C4-2B (cell line): ENCODE data around the gene FIZ1.
A peak's percentile ranks its signal among the peaks of the same experiment; 100 is the strongest.

Source experiments
- H3K27ac ChIP-seq: fragments of 450-650 bp; 2 replicates; pipeline ENCODE4 v1.5.1; 2017
- CTCF ChIP-seq: fragments of 450-650 bp; conservative IDR thresholded peaks from 2 replicates; pipeline ENCODE4 v1.5.1; 2017; ENCODE audit warnings: mild to moderate bottlenecking
- ZFX ChIP-seq: fragments of 450-650 bp; IDR thresholded peaks from 2 replicates; pipeline ENCODE4 v1.6.1; 2017

FIZ1 gene

GRCh38 chr19:55644191-55644833, 45.0 kb upstream of the FIZ1 start:
- TF ChIP-seq ZFX (no peak), CTCF (no peak)
- H3K27ac ChIP-seq: peak overlapping the region; percentile 93

GRCh38 chr19:55643887-55644176, 44.5 kb upstream of the FIZ1 start:
- TF ChIP-seq ZFX: no peak
- H3K27ac ChIP-seq: peak overlapping the region; percentile 93

- H3K27ac ChIP-seq: peak within 1 kb of the TSS; percentile 93
Observed at GRCh38 chr19:55643003-55643886, 43.9 kb upstream of the FIZ1 start, which contains the start of gene ZNF581. Gene ZNF581, plus strand, starts transcription at chr19:55643649. Its CDS starts 923 bp downstream, at chr19:55644572.

GRCh38 chr19:55642153-55643002, 43.1 kb upstream of the FIZ1 start:
- no peak for TF ChIP-seq CTCF
- TF ChIP-seq ZFX: peak; percentile 76
- H3K27ac ChIP-seq: peak overlapping the region; percentile 93

More at GRCh38 chr19:55643003-55643886, 43.9 kb upstream of the FIZ1 start, which contains the start of gene ZNF581:
- TF ChIP-seq CTCF: no peak
- no peak; the same call in 1 of the 2 replicates for TF ChIP-seq ZFX

GRCh38 chr19:55641426-55642152, 42.3 kb upstream of the FIZ1 start:
- peak overlapping the region; percentile 93 for H3K27ac ChIP-seq

GRCh38 chr19:55640577-55641425, 41.5 kb upstream of the FIZ1 start, which contains the start of gene ZNF580:
Gene ZNF580, plus strand, starts transcription at chr19:55641002. Its CDS starts 1,507 bp downstream, at chr19:55642509.
- H3K27ac ChIP-seq: peak within 1 kb of the TSS; percentile 93
- TF ChIP-seq CTCF (no peak), ZFX (peak; percentile 74)

More at GRCh38 chr19:55641426-55642152, 42.3 kb upstream of the FIZ1 start:
- TF ChIP-seq CTCF: no peak
- TF ChIP-seq ZFX: no peak
